HG03097 (cell line): Measurements from ENCODE around the gene TSC22D1.
A peak's percentile ranks its signal among the peaks of the same experiment; 100 is the strongest.

ENCODE experiments used
- ATAC-seq: cut with Tn5 transposase; IDR thresholded peaks from one replicate; pipeline ENCODE4 v1.9.1; 2021; ENCODE audit not compliant: unreplicated experiment, low FRiP score

TSC22D1 gene

DNA sequence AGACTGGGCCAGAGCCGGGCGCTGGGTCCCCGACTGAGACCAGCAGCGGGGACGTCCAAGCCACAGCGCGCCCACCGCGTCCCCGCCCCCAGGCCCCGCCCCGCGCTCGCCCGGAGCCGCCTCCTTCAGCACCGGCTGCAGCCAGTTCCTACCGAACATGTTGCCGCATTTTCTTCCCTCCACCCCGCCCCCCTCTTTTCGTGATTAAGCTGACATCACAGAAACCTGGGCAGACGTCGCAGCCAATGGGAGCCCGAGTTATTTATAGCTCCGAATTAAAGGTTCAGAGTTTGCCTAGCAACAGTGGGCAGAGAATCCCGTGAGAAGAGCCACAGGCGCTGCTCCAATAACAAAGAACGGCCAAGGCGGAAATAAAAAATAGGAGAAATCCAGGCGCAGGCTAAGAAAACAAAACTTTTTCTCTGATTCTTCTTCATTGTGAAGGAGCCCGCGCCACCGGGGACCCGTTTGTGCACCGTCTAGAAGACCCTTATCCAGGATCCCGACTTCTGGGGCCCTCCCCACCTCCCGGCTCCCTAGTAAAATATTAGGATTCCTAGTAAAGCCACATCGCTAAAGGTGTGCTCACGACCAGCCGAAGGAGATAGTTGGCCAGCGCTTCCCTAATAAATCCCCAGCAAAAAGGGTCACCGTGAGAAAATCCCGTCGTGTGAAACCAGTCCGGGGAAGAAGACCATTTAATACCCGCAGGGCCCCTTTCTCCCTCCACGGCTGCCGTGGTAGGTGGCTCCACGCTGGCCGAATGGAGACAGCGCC lies 140.8 kb downstream of the TSC22D1 start:
- peak; percentile 63 for ATAC-seq

DNA sequence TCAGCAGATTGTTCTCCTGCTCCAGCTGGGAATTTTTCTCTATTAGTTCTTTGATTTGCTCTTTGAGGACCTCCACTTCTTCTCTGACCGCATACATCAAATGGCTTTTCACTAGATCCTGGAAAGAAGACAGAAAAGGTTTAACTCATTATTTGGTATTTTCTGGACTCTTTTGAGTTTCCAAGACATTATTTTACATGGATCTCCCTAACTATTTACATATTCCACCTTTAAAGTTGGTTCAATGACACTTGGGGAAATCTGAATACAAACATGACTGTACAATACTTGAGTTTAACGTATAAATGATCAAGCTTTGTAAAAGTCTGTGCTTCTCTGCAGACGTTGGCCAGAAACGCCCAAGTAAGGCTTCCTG lies 141.4 kb downstream of the TSC22D1 start:
- ATAC-seq, result no peak

DNA sequence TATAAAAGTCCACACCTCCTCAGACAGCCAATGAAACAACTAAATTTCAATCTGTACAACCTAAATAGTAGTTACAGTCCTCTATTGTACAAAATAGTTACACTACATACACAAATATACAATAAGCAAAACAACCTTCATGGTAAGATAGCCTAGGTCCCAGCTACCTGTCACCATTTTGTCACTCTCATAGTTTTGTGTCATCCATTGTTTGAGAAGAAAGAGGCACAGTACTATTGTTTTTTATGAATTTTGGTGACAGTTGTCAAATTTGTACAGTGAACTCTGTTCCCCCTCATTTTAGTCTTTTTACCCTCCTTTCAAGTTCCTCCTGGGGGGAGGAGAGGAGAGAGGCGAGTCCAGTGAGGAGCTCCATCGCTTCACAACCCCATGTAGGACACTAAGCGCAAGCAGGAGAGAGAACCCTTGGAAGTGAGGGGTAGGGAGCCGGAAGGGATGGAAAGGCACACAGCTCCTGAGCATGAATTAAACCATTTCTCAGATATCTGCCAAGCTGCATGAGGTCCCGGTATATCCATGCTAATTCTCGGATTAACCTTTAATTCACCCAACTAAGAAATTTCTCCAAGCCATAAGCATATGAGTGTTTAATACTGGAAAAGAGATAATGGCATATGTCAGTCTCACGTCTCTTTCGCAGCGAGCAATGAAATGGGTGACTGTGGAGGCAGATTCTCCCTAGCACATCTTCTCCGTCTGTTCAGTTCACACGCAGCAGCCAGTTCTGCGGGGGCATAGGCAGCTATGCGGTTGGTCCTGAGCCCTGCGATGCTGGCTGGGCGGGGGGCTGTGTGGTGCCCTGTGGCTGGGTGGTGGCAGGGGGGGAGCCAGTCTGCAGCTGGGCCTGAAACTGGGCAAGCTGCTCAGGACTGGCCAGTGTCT lies 142.0 kb downstream of the TSC22D1 start:
- ATAC-seq, result no peak

DNA sequence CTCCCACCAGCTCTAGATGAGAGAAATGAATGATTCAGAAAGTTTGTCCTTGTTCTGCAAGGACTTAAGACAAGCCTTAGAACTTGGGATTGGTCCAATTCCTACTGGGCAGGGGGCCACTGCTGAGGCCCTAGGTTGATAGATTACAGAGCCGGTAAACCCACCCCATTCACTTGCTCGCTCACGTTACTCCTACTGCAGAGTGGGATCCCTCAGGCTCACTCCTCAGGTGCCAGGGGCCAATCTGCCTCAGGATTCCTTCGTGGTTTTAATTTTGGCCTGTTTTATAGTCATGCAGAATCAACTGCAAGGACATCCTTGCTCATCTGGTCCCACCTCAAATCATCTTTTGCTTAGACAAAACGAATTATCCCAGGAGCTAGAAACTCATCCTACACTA lies 143.5 kb downstream of the TSC22D1 start:
- ATAC-seq, result no peak

DNA sequence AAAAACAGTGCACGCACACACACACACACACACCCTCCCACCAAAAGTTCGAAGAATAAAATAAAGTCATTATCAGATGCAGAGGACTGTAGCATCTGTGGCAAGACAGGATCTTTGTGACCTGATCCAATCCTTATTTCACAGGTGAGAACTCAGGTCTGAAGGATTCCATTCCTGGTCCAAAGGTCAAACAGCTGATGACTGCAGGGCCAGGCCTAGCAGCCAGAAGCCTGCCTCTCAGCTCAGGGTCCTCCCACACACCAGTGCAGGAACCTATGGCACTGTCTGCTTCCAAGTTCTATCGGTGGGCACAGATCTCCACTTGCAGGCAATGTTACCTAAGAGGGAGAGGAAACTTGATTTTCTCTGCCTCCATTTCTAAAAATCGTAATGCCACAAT lies 145.0 kb downstream of the TSC22D1 start:
- no peak for ATAC-seq

DNA sequence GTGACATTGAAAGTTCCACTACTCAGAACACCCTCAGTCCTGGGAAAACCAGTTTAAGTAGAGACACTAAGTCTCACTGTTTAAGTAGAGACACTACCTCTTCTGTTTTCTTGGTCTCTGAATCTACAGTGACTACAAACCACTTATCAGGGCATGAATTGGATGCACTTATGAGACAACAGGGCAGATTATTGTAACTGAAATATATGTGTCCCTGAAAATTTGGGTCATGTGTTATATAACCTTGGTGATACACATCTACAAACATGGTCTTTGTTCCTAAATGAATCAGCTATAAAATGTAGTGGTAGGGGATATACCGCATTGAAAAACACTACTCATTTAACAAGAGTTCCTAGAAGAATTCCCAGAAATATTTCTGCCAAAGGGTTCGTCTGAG lies 146.8 kb downstream of the TSC22D1 start:
- no peak for ATAC-seq

DNA sequence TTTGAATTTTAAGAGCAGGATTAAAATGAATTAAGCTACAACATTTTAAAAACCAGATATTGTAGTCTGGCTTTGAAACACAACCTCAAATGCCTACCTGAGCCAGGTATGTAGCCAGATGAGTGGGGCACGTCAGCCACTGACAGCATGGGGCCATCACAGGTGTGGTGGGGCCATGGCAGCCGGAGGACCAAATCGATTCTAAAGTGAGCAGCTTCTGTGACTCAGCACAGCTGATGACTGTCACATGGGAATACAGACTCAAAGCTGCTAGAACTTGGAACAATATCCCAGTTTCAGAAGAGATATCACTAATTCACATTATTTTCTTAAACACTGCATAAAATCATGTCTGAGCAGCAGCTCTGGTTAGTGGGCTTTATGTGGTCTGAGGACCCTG lies 149.7 kb downstream of the TSC22D1 start:
- ATAC-seq, result no peak

DNA sequence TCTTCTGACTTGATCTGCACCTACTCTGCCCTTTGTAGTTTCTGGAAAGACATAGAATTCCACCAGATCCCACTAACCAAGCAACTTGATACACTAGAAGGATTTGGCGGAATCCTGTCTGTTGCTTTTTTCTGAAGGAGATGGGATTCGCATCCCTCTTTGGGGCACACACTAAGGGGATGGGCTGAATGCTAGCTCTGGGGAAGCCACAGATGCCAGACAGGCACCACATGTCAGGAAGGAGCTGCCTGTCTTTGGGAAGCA lies 150.4 kb downstream of the TSC22D1 start:
- no peak for ATAC-seq

DNA sequence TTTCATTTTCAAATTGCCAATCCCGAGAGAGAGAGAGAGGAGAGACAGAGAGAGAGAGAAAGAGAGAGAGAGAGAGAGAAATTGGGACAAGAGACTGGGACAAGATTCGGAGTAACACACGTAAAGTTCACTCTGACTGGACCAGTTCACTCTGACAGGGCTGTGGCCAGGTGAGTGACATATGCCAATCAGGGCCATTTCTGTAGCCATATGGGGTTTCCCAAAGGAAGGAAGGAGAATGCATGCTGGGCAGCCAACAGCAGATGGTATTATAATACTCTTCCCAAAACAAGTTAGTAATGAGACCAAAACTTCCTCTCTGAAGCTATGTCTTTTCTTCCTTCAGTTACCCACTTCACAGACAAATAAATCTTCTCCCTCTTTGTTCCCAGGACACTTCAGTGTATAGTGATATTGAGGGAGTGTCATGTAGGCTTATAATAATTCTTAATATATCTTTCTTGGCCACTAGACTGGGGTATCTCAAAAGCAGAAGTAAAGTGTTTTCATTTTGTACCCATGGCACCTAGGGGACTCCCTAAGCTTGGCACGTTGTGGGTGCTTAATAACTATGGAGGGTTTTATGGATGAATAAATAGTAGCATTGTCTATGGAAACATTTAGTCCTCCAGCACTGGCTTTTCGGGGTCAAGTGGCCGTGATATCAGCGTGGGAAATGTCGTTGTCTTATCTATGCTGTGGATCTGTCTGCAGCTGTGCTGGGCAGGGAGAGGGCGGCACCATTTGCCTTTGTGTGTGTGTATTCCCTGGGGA lies 150.9 kb downstream of the TSC22D1 start:
- no peak for ATAC-seq

DNA sequence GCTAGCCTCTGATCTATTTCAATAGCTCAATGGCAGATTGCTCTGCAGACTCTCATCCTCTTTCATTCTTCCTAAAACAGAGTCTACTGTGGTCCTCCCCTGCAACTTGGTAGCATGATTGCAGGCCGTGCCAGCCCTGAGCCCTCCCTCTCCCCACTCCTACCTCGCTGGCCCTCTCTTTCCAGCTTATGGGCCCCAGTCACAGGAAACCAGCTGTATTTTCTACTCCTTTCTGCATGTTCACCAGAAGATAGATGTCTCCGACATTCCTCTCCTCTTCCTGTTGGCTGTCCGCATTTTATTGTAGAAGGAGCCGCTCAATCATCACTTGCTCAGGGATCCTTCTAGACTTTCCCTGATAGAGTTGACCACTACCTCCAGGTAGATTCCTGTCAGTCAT lies 152.3 kb downstream of the TSC22D1 start:
- no peak for ATAC-seq

DNA sequence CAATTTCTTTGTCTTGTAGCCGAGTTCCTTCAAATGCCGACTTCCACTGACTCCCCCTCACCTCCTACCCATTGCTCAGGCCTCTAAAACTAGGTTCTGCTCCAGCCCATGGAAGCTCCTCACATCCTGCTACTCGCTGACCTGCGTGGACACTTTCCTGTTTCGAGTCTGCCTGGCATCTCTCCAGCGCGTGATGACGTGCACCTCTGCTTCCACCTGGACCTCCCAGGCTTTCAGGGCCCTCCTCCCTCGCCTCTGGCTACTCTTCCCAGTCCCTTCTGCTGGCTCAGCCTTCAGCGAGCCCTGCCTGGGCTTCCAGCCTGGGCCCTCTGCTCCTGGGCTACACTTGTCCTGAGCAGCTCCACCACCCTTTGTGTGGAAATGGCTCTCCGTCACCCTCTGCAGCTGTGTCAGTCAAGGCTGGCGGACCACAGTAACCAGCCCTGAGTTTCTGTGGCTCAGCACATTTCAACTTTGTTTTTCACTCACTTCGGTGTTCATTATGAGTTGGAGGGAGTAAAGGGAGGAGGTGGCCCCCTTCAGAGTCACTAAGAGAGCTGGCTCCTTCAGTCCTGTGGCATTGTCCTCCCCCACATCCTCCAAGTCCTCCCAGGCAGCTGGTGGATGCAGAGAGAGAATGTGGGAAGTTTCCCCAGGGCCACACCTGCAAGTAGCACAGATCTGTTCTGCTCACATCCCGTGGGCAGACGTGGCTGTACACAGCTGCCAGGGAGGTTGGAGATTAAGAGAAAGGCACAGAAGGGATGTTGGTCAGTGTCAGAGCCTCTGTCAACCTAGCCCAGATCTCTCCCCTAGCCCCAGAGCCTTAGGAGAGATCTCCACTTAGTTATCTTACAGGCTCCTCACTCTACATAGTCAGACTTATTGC lies 153.1 kb downstream of the TSC22D1 start:
- ATAC-seq, result no peak

DNA sequence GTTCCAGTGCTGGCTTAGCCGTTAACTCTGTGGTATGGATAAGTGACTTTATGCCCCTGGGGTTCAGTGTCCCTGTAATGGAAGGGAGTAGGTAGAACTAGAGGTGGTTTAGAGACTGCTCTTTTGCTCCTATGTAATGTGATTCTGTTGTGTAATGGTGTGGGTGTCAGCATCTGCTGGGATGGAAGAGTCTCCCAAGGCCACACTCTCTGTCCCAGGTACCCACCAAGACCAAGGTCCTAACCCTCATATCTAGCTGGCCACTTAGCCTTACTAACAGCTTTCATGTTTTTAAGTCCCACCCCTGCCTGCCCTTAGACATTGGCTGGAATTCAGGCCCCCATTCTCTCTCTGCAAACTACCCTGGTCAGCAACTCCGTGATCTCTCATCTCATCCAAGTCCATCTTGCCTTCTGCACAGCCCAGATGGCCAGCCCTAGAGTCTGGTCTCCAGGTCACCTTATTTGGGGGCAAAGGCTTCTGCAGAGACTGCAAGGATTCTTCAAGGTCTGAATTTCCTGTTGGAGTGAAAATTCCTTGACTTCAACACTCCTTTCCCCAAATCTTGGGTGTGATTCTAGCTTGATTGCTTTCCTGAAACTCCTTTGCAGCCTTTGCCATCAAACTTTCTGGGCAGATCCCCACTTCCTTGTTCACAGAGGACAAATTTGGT lies 154.1 kb downstream of the TSC22D1 start:
- no peak for ATAC-seq

DNA sequence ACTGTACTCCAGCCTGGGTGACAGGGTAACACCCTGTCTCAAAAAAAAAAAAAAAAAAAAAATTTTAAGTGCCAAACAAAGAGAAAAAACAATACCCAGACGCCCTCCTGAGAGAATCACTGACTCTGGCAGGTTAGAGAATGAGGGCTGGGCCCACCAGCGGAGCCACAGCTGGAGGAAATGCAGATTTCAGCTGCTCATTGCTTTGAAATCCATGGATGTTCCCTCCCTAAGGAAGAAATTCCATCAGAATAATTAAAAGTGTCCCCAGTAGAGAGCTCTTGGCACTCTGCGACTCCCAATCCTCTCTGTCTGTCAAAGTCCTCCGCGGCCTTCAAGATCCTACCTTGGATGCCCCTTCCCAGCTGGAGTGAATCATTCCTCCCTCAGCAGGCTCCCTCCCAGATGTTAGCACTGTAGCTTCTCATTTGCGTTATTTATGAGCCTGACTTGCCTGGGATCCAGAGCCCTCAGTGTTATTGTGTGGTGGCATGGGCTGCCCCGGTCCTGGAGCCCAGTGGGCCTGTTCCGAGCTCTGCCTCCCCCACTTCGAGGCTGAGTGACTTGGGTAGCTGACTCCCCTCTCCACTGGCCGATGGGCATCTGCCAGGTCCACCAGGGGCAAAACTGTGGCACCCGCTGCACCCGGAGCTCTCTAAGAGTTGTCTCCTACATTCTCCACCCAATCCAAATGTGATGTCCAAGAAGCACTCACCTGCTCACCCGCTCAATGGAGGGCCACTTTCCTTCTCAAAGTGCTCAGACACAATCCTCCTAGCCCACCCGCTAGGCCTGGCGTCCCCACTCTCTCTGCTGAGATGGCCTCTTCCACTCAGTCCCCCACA lies 155.5 kb downstream of the TSC22D1 start:
- ATAC-seq, result no peak

DNA sequence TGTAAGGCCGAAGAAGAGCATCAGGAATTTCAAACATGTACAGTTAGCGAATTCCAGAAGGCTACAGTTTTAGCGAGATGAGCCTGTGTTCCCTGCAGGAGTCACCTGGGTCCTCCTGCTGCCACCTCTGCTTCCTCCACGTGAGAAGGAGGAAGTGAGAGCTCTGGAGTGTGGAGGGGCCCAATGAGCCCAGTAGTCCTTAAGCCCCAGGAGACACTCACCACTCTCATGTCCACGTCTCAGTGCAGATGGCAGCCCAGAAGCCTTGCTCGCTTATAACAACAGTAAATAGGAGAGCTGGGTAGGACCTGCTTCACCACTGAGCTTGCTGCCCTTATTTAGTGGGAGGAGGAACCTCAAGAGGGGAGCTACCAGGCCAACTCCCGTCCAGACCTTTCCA lies 158.3 kb downstream of the TSC22D1 start:
- ATAC-seq, result no peak

DNA sequence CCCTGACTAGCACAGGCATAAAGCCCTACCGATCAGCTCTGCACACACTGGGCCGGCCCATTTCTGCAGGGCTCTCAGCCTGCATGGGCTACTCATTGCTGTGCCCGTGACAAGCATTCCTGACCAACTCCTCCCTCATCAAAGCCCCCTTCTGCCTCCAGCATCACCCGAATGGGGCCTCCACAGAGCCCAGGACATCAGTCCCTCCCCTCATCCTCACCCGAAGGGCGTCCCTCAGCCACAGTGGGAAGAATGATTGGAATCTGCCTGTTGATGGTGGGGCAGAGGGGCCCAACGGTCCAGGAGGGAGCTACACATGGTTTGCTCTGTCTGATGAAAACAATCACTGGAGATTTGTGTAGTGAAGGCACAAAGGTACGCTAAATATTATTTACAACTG lies 158.7 kb downstream of the TSC22D1 start:
- ATAC-seq, result no peak

DNA sequence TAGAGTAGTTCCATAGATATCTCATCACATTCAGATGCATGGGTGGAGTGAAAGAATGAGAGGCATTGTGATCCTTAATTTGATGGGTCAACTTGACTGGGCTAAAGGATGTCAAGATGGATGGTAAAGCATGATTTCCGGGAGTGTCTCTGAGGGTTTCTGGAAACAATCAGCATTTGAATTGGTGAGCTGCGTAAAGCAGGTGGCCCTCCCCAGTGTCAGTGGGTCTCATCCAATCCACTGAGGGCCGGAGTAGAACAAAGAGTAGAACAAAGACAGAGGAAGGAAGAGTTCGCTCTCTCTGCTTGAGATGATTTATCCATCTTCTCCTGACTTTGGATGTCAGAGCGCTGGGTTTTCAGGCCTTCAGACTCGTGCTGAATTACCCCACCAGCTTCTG lies 159.4 kb downstream of the TSC22D1 start:
- ATAC-seq, result no peak

DNA sequence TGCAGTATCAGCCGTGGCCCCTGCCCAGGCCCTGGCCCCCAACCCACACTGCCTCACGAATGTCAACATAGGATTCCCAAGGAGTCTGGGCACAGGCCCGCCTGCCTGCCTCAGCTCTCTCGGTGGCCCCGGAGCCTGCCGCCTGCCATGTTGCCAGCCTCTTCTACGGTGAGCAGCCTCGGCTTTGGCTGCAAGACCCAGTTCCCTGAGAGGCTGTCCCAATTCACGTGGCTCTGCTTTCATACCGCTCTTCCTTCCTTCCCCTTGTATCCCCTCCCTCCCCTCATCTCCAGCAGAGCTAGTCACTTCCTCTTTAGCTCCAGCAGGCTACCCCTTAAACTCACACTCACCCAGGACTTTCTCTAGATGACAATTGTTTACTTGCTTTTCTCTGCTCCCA lies 159.8 kb downstream of the TSC22D1 start:
- no peak for ATAC-seq

DNA sequence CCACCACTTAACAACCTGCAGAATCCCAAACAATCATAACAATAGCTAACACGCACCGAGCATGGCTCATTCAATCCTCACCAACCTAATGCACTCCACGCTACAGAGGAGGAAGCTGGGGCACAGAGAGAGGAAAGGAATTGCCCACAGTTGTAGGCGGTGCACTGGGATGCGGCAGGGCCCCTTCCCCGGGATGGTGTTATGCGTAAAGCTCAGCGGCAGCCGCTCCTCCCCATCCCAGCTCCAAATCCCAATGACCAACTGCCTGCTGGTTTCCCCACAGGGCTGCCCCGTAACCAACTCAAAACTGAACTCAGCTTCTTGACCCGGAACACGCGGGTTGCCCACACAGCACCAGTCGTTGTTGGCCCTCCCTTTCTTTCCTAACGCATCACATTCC lies 160.3 kb downstream of the TSC22D1 start:
- ATAC-seq, result no peak

DNA sequence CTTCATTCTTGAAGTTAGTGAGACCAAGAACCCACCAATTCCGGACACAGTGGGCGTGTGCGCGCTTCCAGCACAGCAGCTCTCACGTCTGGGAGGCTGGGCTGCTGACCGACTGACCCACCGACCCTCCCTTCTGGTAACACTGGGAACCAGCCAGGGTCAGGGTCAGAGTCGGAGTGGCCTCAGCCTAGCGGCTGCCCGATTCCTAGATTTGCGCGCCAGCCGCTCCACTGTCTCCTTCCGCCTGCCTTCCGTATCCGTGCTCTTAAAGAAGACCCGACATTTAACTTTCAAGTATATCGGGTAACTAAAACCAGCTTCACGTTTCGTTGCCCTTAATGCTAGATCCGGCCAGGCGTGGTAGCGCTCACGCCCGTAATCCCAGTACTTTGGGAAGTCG lies 161.4 kb downstream of the TSC22D1 start:
- no peak for ATAC-seq
